ENCODE measurements around the gene IQSEC1.

- no peak for TF ChIP-seq SPI1 (IDR thresholded peaks at IDR 0.05; ENCODE audit: low read depth, low read length)
- no peak for TF ChIP-seq POLR2AphosphoS5 (IDR thresholded peaks at IDR 0.05; ENCODE audit: low read depth, low read length)
- TF ChIP-seq TAF1 (IDR thresholded peaks at IDR 0.05; ENCODE audit: low read depth, low read length) = no peak
These were observed 148.8 kb downstream of the IQSEC1 start for GRCh38 chr3:12924437-12924836.
